Neural cell (in vitro differentiated cells): ENCODE measurements around the gene C7orf57. TPM values are rescaled to one million over a fixed set of nuclear protein-coding genes. Genes with fewer than 3 reads are reported as not detected.

Experiments used
- H2AFZ ChIP-seq: fragments of 200-600, 300-800 bp; sonication (generic), shearing (Covaris generic); 2 replicates; pipeline ENCODE4 v1.6.0; 2014; ENCODE audit warnings: low read depth, mild to moderate bottlenecking, antibody characterized with exemption, low read length, moderate library complexity
- H3F3A ChIP-seq: fragments of 200-600 bp; shearing (Covaris generic); 2 replicates; pipeline ENCODE4 v1.6.1; 2016; ENCODE audit warnings: mild to moderate bottlenecking, moderate library complexity, mixed read lengths, antibody characterized with exemption, low read length; ENCODE audit not compliant: insufficient read depth, poor library complexity, severe bottlenecking
- H3K27ac ChIP-seq: fragments of 200-600, 300-800 bp; sonication (generic), shearing (Covaris generic); 2 replicates; pipeline ENCODE4 v1.5.1; 2014; ENCODE audit warnings: mild to moderate bottlenecking, low read length, moderate library complexity
- H3K27me3 ChIP-seq: fragments of 300-800, 200-600 bp; sonication (generic), shearing (Covaris generic); 2 replicates; pipeline ENCODE4 v1.6.0; 2014; ENCODE audit warnings: mild to moderate bottlenecking, low read depth, low read length, moderate library complexity; ENCODE audit not compliant: insufficient read depth
- H3K36me3 ChIP-seq: fragments of 300-800, 200-600 bp; sonication (generic), shearing (Covaris generic); 2 replicates; pipeline ENCODE4 v1.5.1; 2014; ENCODE audit warnings: mild to moderate bottlenecking, antibody characterized with exemption, low read length, moderate library complexity; ENCODE audit not compliant: insufficient read depth
- H3K4me2 ChIP-seq: fragments of 300-800, 200-600 bp; sonication (generic), shearing (Covaris generic); 2 replicates; pipeline ENCODE4 v1.6.0; 2014; ENCODE audit warnings: mild to moderate bottlenecking, low read length
- H3K4me3 ChIP-seq: fragments of 300-800, 200-600 bp; sonication (generic), shearing (Covaris generic); 2 replicates; pipeline ENCODE4 v1.5.1; 2014; ENCODE audit warnings: mild to moderate bottlenecking, low read length, moderate library complexity
- H3K79me2 ChIP-seq: fragments of 200-600 bp; shearing (Covaris generic); replicated peaks from 2 replicates; pipeline ENCODE4 v1.6.0; 2014; ENCODE audit warnings: mild to moderate bottlenecking, low read length, moderate library complexity; ENCODE audit not compliant: insufficient read depth
- H3K9ac ChIP-seq: fragments of 300-800, 200-600 bp; sonication (generic), shearing (Covaris generic); 2 replicates; pipeline ENCODE4 v1.6.1; 2016; ENCODE audit warnings: mild to moderate bottlenecking, low read length, mixed read lengths
- H3K9me2 ChIP-seq: fragments of 200-600 bp; shearing (Covaris generic); 2 replicates; pipeline ENCODE4 v1.6.1; 2016; ENCODE audit warnings: mild to moderate bottlenecking, low read length, mixed read lengths; ENCODE audit not compliant: insufficient read depth
- H3K9me3 ChIP-seq: fragments of 200-600, 300-800 bp; sonication (generic), shearing (Covaris generic); 2 replicates; pipeline ENCODE4 v1.6.1; 2016; ENCODE audit warnings: mild to moderate bottlenecking, mixed run types, low read length, moderate library complexity, mixed read lengths
- H4K20me1 ChIP-seq: fragments of 200-600 bp; shearing (Covaris generic); 2 replicates; pipeline ENCODE4 v1.6.1; 2016; ENCODE audit warnings: mild to moderate bottlenecking, mixed run types; ENCODE audit not compliant: insufficient read depth
- CTCF ChIP-seq: fragments of 450-650 bp; IDR thresholded peaks from 2 replicates; pipeline ENCODE4 v1.5.1; 2014; ENCODE audit warnings: antibody characterized with exemption, mild to moderate bottlenecking, moderate library complexity; ENCODE audit not compliant: poor library complexity, severe bottlenecking
- EP300 ChIP-seq: fragments of 450-650 bp; conservative IDR thresholded peaks from 2 replicates; pipeline ENCODE4 v1.6.1; 2014; ENCODE audit warnings: antibody characterized with exemption, mild to moderate bottlenecking, moderate library complexity; ENCODE audit not compliant: poor library complexity, severe bottlenecking
- EZH2 ChIP-seq: fragments of 200-600, 300-800 bp; shearing (Covaris generic), sonication (generic); IDR thresholded peaks from 2 replicates; pipeline ENCODE4 v1.6.1; 2014; ENCODE audit warnings: antibody characterized with exemption, low read length, borderline replicate concordance, mild to moderate bottlenecking; ENCODE audit not compliant: insufficient read depth, poor library complexity, severe bottlenecking
- MXI1 ChIP-seq: fragments of 450-650 bp; conservative IDR thresholded peaks from 2 replicates; pipeline ENCODE4 v1.6.1; 2014; ENCODE audit warnings: antibody characterized with exemption, mild to moderate bottlenecking; ENCODE audit not compliant: poor library complexity, severe bottlenecking
- POLR2AphosphoS5 ChIP-seq: IDR thresholded peaks from 2 replicates; pipeline ENCODE4 v1.6.1; 2012
- RAD21 ChIP-seq: fragments of 450-650 bp; conservative IDR thresholded peaks from 2 replicates; pipeline ENCODE4 v1.6.1; 2014; ENCODE audit warnings: antibody characterized with exemption, mild to moderate bottlenecking, moderate library complexity
- REST ChIP-seq: IDR thresholded peaks from 2 replicates; pipeline ENCODE4 v1.6.1; 2012; ENCODE audit warnings: borderline replicate concordance
- SMC3 ChIP-seq: fragments of 450-650 bp; conservative IDR thresholded peaks from 2 replicates; pipeline ENCODE4 v1.6.1; 2014; ENCODE audit warnings: antibody characterized with exemption, mild to moderate bottlenecking, moderate library complexity; ENCODE audit not compliant: poor library complexity
- TAF1 ChIP-seq: IDR thresholded peaks from 2 replicates; pipeline ENCODE4 v1.6.1; 2012; ENCODE audit warnings: low read depth
- polyA plus RNA-seq: library from polyadenylated mRNA; depleted of rRNA; stranded (reverse); fragments of >200 nt; gene quantifications from 2 replicates; pipeline ENCODE4 v1.2.3, GENCODE V29; 2014

The C7orf57 gene
- polyA plus RNA-seq, 1 donor from 2014 or later = not detected

- TF ChIP-seq CTCF (no peak), REST (no peak), EZH2 (no peak), RAD21 (no peak), SMC3 (no peak), POLR2AphosphoS5 (no peak), TAF1 (no peak), MXI1 (no peak), EP300 (no peak)
- peaks cover 10% of the 10 kb centered on the region for H3K27me3 ChIP-seq
- no peaks in the 10 kb centered on the region for H3K36me3 ChIP-seq
- H3K9me2 ChIP-seq = no peaks in the 10 kb centered on the region
- H3K79me2 ChIP-seq = no peaks in the 10 kb centered on the region
- no peaks in the 10 kb centered on the region for H3F3A ChIP-seq
- H2AFZ ChIP-seq = no peak overlapping the region
- H3K4me2 ChIP-seq = no peak overlapping the region
- H4K20me1 ChIP-seq = no peaks in the 10 kb centered on the region
- H3K9ac ChIP-seq = no peak overlapping the region
- H3K9me3 ChIP-seq = no peaks in the 10 kb centered on the region
- no peak overlapping the region for H3K4me3 ChIP-seq
- H3K27ac ChIP-seq = no peak overlapping the region
Observed at GRCh38 chr7:48085433-48085791, 50.1 kb downstream of the C7orf57 start.

GRCh38 chr7:48085942-48086341 is 50.6 kb downstream of the C7orf57 start:
- Histone ChIP-seq H3K79me2 (no peaks in the 10 kb centered on the region), H3K4me3 (no peak overlapping the region), H3K27me3 (peaks cover 14% of the 10 kb centered on the region), H3K27ac (no peak overlapping the region), H3K9me3 (no peaks in the 10 kb centered on the region), H3K9ac (no peak overlapping the region), H3K4me2 (no peak overlapping the region), H3K36me3 (no peaks in the 10 kb centered on the region), H2AFZ (no peak overlapping the region), H3F3A (no peaks in the 10 kb centered on the region), H4K20me1 (no peaks in the 10 kb centered on the region), H3K9me2 (no peaks in the 10 kb centered on the region)
- TF ChIP-seq POLR2AphosphoS5 = no peak
- no peak for TF ChIP-seq EP300
- TF ChIP-seq RAD21 = no peak
- no peak for TF ChIP-seq TAF1
- no peak for TF ChIP-seq EZH2
- TF ChIP-seq REST = no peak
- TF ChIP-seq SMC3 = no peak
- no peak for TF ChIP-seq CTCF
- no peak for TF ChIP-seq MXI1
